Measurements from ENCODE around the gene L2HGDH. TPM values are rescaled to one million over a fixed set of nuclear protein-coding genes. Genes with fewer than 3 reads are reported as not detected.

Gene L2HGDH
- total RNA-seq, 1 experiment from 2014 or later = 22.6 TPM

- no peak overlapping the region for H3K56ac ChIP-seq (ENCODE audit: insufficient read length, low read depth, low read length)
- H2BK120ac ChIP-seq (ENCODE audit: low read depth, low read length, poor library complexity, severe bottlenecking) = no peak overlapping the region
- H3K27ac Mint-ChIP-seq = peak overlapping the region in 1 of 3 experiments; percentile 37; a peak in 1 of 7 replicates
- no peak overlapping the region for H3K4me3 Mint-ChIP-seq
- no peak overlapping the region for H3K18ac ChIP-seq (ENCODE audit: insufficient read length, low read depth, low read length)
- peaks cover 10 to 13% (median 10%) of the 10 kb centered on the region in 3 experiments; a peak in 5 of 7 replicates for H3K36me3 Mint-ChIP-seq (ENCODE audit: insufficient read depth in 1 of 3, low read depth in 3 of 3)
- TF ChIP-seq, protein P1, sequence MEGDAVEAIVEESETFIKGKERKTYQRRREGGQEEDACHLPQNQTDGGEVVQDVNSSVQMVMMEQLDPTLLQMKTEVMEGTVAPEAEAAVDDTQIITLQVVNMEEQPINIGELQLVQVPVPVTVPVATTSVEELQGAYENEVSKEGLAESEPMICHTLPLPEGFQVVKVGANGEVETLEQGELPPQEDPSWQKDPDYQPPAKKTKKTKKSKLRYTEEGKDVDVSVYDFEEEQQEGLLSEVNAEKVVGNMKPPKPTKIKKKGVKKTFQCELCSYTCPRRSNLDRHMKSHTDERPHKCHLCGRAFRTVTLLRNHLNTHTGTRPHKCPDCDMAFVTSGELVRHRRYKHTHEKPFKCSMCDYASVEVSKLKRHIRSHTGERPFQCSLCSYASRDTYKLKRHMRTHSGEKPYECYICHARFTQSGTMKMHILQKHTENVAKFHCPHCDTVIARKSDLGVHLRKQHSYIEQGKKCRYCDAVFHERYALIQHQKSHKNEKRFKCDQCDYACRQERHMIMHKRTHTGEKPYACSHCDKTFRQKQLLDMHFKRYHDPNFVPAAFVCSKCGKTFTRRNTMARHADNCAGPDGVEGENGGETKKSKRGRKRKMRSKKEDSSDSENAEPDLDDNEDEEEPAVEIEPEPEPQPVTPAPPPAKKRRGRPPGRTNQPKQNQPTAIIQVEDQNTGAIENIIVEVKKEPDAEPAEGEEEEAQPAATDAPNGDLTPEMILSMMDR (conservative IDR thresholded peaks at IDR 0.05) = no peak
- H4K20me1 ChIP-seq (ENCODE audit: control insufficient read depth, insufficient read depth, insufficient read length) = no peaks in the 10 kb centered on the region
- H3K23me2 ChIP-seq (ENCODE audit: insufficient read length, low read depth, low read length, poor library complexity, severe bottlenecking) = no peaks in the 10 kb centered on the region
- no peak overlapping the region for H3K14ac ChIP-seq (ENCODE audit: insufficient read depth, low read length)
- H2BK20ac ChIP-seq (ENCODE audit: low read depth, low read length, poor library complexity, severe bottlenecking) = no peak overlapping the region
- no peaks in the 10 kb centered on the region for H3K9me3 Mint-ChIP-seq
- H3K27me3 Mint-ChIP-seq (ENCODE audit: low read depth) = no peaks in the 10 kb centered on the region
- no peaks in the 10 kb centered on the region for H3K4me1 Mint-ChIP-seq
- H2AK5ac ChIP-seq (ENCODE audit: insufficient read length, low read length) = no peak overlapping the region
- H3K4me2 ChIP-seq (ENCODE audit: insufficient read depth, insufficient read length, low read length) = no peak overlapping the region
- H2BK5ac ChIP-seq (ENCODE audit: insufficient read length, low read length) = no peak overlapping the region
- no peak overlapping the region for H2BK12ac ChIP-seq (ENCODE audit: insufficient read length, low read depth, low read length)
- H4K5ac ChIP-seq (ENCODE audit: insufficient read length, low read depth, low read length) = no peak overlapping the region
- no peak overlapping the region for H4K8ac ChIP-seq (replicated peaks; ENCODE audit: insufficient read length, low read depth, low read length)
- no peak overlapping the region for H3K9ac ChIP-seq (ENCODE audit: extremely low read depth, insufficient read length, low read length)
- DNase-seq = no peak
- H2AFZ ChIP-seq (ENCODE audit: low read length) = no peak overlapping the region
- H3K27me3 ChIP-seq (ENCODE audit: insufficient read depth, low read length) = no peaks in the 10 kb centered on the region
- no peak overlapping the region for H3T11ph ChIP-seq (ENCODE audit: low read length)
- no peak overlapping the region for H4K91ac ChIP-seq (ENCODE audit: insufficient read length, low read depth, low read length)
- no peaks in the 10 kb centered on the region for H3K79me2 ChIP-seq (ENCODE audit: insufficient read depth, low read length)
- no CpG with 5 or more reads among the region's 1 CpG for WGBS (ENCODE audit: extremely low coverage, insufficient read length, low lambda C conversion rate)
- H3K23ac ChIP-seq (ENCODE audit: insufficient read length, low read depth, low read length) = no peak overlapping the region
- H2BK15ac ChIP-seq (ENCODE audit: low read depth, low read length) = no peak overlapping the region
- H3K79me1 ChIP-seq (ENCODE audit: insufficient read depth, low read depth, low read length, poor library complexity, severe bottlenecking) = no peaks in the 10 kb centered on the region
- no peak overlapping the region for H3K4ac ChIP-seq (ENCODE audit: low read depth, low read length)
- no peaks in the 10 kb centered on the region for H3K4me1 ChIP-seq (ENCODE audit: insufficient read depth, low read length)
- H3K27ac ChIP-seq (ENCODE audit: insufficient read length, low read depth, low read length) = no peak overlapping the region
- no peaks in the 10 kb centered on the region for H3K9me3 ChIP-seq (ENCODE audit: control insufficient read depth, low read depth, low read length)
Observed at GRCh38 chr14:50242096-50242495, 69.9 kb downstream of the L2HGDH start.

Measured in H9 (cell line).